Measurements from ENCODE around the gene FOXP2. TPM values are rescaled to one million over a fixed set of nuclear protein-coding genes. Genes with fewer than 3 reads are reported as not detected.

The FOXP2 gene
- total and polyA plus RNA-seq, 2 of the 4 experiments (the other 2 are of a cell fraction): 0.89 to 1.1 TPM

GRCh38 chr7:114522081-114522480 lies 107.5 kb downstream of the FOXP2 start:
- DNase-seq: no peak
- H2AFZ ChIP-seq (replicated peaks; ENCODE audit: low read length, poor library complexity): no peak overlapping the region
- H3K27ac ChIP-seq (ENCODE audit: insufficient read depth, low read length): no peak overlapping the region
- dilution Hi-C loops (cut with HindIII; ENCODE audit: low sequenced_read_pairs, unreplicated experiment): no loop called here
- H4K20me1 ChIP-seq (ENCODE audit: insufficient read depth, low read length): no peaks in the 10 kb centered on the region
- H3K9me1 ChIP-seq (ENCODE audit: insufficient read depth, low read length): no peaks in the 10 kb centered on the region
- no CpG with 5 or more reads among the region's 1 CpG for WGBS, 2 experiments (ENCODE audit: extremely low coverage in 2 of 2, insufficient read length in 1 of 2)
- H3K9ac ChIP-seq (ENCODE audit: low read depth, low read length): no peak overlapping the region
- no peaks in the 10 kb centered on the region for H3K9me3 ChIP-seq (ENCODE audit: control insufficient read depth, insufficient read depth, low read length)
- no peak for ATAC-seq (ENCODE audit: low read depth)
- H3K4me1 ChIP-seq (ENCODE audit: control insufficient read depth, insufficient read depth, low read length): no peaks in the 10 kb centered on the region
- intact Hi-C loops (cut with micrococcal nuclease): no loop called here
- no peak overlapping the region for H2BK120ac ChIP-seq (ENCODE audit: low read depth, low read length)
- H3K4me2 ChIP-seq (ENCODE audit: low read depth, low read length): no peak overlapping the region
- H3K4me3 ChIP-seq (ENCODE audit: insufficient read depth, low read depth, low read length): no peak overlapping the region
- no peak overlapping the region for H2AK9ac ChIP-seq (replicated peaks; ENCODE audit: low read depth, low read length, poor library complexity)
- no peak overlapping the region for H4K91ac ChIP-seq (ENCODE audit: insufficient read depth, low read depth, low read length)
- no peaks in the 10 kb centered on the region for H3K27me3 ChIP-seq (ENCODE audit: control insufficient read depth, insufficient read depth, low read length)
- CTCF ChIA-PET: no interaction called here
- no peak overlapping the region for H3K18ac ChIP-seq (ENCODE audit: low read depth, low read length)
- POLR2A ChIA-PET (ENCODE audit: unreplicated experiment): no interaction called here
- H3K79me1 ChIP-seq (ENCODE audit: low read depth in 1 of 2, low read length in 2 of 2): no peaks in the 10 kb centered on the region
- no peak overlapping the region for H3K56ac ChIP-seq (ENCODE audit: extremely low read depth, insufficient read depth, low read length)
- no peak overlapping the region for H2BK15ac ChIP-seq (ENCODE audit: low read depth, low read length)
- TF ChIP-seq BHLHE40 (IDR thresholded peaks at IDR 0.05; ENCODE audit: low read depth, low read length): no peak
- no peak for TF ChIP-seq CEBPB (IDR thresholded peaks at IDR 0.05; ENCODE audit: low read depth, low read length)
- no peak for TF ChIP-seq USF2 (IDR thresholded peaks at IDR 0.05; ENCODE audit: low read depth, low read length)
- TF ChIP-seq FOS (IDR thresholded peaks at IDR 0.05; ENCODE audit: low read depth, low read length): no peak
- no peak for TF ChIP-seq SMC3 (IDR thresholded peaks at IDR 0.05; ENCODE audit: low read depth, low read length)
- no peak for TF ChIP-seq RFX5 (IDR thresholded peaks at IDR 0.05; ENCODE audit: low read depth, low read length)
- no peak for TF ChIP-seq MXI1 (IDR thresholded peaks at IDR 0.05; ENCODE audit: borderline replicate concordance, low read depth, low read length)
- TF ChIP-seq MAFK (IDR thresholded peaks at IDR 0.05; ENCODE audit: low read depth, low read length): no peak
- no peak for TF ChIP-seq CHD1 (IDR thresholded peaks at IDR 0.05; ENCODE audit: low read depth, low read length)
- no peak for TF ChIP-seq RAD21 (IDR thresholded peaks at IDR 0.05; ENCODE audit: low read length)
- no peak for TF ChIP-seq RCOR1 (IDR thresholded peaks at IDR 0.05; ENCODE audit: insufficient replicate concordance, low read length)
- TF ChIP-seq POLR2A (IDR thresholded peaks at IDR 0.05; ENCODE audit: low read depth, low read length): no peak
- no peak for TF ChIP-seq ELK1 (IDR thresholded peaks at IDR 0.05; ENCODE audit: borderline replicate concordance, low read depth, low read length)
- TF ChIP-seq MAZ (IDR thresholded peaks at IDR 0.05; ENCODE audit: borderline replicate concordance, low read depth, low read length): no peak
- TF ChIP-seq CTCF (conservative IDR thresholded peaks at IDR 0.05; ENCODE audit: low read depth, low read length): no peak
- TF ChIP-seq NFE2L2 (IDR thresholded peaks at IDR 0.05; ENCODE audit: low read depth, low read length): no peak
- no peak overlapping the region for H4K5ac ChIP-seq (ENCODE audit: low read depth, low read length)
- no TSS peak for BruUV-seq (replicated peaks)
- H3K23ac ChIP-seq (ENCODE audit: low read depth, low read length): no peak overlapping the region
- in situ Hi-C loops (cut with MboI; ENCODE audit: low sequenced_read_pairs): no loop called here
- no peak overlapping the region for H3K14ac ChIP-seq (replicated peaks; ENCODE audit: low read depth, low read length)
- no peak overlapping the region for H2AK5ac ChIP-seq (ENCODE audit: low read depth, low read length)
- H3K4ac ChIP-seq (ENCODE audit: low read depth, low read length): no peak overlapping the region
- no peak overlapping the region for H2BK5ac ChIP-seq (ENCODE audit: low read depth, low read length, poor library complexity, severe bottlenecking)
- no peak overlapping the region for H4K8ac ChIP-seq (ENCODE audit: low read depth in 2 of 2, low read length in 2 of 2)
- no peaks in the 10 kb centered on the region for H3K36me3 ChIP-seq (ENCODE audit: control insufficient read depth, insufficient read depth, low read length)
- H2BK20ac ChIP-seq (ENCODE audit: low read depth, low read length): no peak overlapping the region

Measured in IMR-90 (cell line).